DND-41 (cell line): ENCODE measurements around the gene ACTR1A.

ENCODE experiments used
- ATAC-seq: fragments of 200-7000 bp; cut with Tn5 transposase; 3 replicates; pipeline ENCODE4 v1.9.1; 2021; ENCODE audit warnings: low read depth; ENCODE audit not compliant: insufficient read depth
- DNase-seq: peaks from one replicate; pipeline ENCODE4 v3.0.0-alpha.2; 2020
- H2AFZ ChIP-seq: 2 replicates; pipeline ENCODE4 v1.6.0; 2012; ENCODE audit warnings: low read depth, low read length
- H3K27ac ChIP-seq: 2 replicates; pipeline ENCODE4 v1.5.1; 2012; ENCODE audit warnings: low read length, inconsistent platforms
- H3K27me3 ChIP-seq: fragments of 200-600 bp; sonication (generic); 2 replicates; pipeline ENCODE4 v1.6.0; 2012; ENCODE audit warnings: low read length, mild to moderate bottlenecking, inconsistent platforms; ENCODE audit not compliant: insufficient read depth, poor library complexity
- H3K36me3 ChIP-seq: 2 replicates; pipeline ENCODE4 v1.5.1; 2012; ENCODE audit warnings: low read length, inconsistent platforms; ENCODE audit not compliant: insufficient read depth
- H3K4me1 ChIP-seq: 2 replicates; pipeline ENCODE4 v1.5.1; 2012; ENCODE audit warnings: mild to moderate bottlenecking, low read length; ENCODE audit not compliant: insufficient read depth
- H3K4me2 ChIP-seq: 2 replicates; pipeline ENCODE4 v1.6.0; 2012; ENCODE audit warnings: mild to moderate bottlenecking, moderate library complexity, low read length, inconsistent platforms; ENCODE audit not compliant: insufficient read depth
- H3K4me3 ChIP-seq, 2 experiments: fragments of 200-600 bp in 1 of 2; shearing (Covaris generic) in 1 of 2; 2 replicates each; pipeline ENCODE4 v1.5.1; 2012 to 2016; ENCODE audit warnings: inconsistent platforms in 2 of 2, low read length in 2 of 2, mild to moderate bottlenecking in 2 of 2, low read depth in 1 of 2, moderate library complexity in 1 of 2
- H3K79me2 ChIP-seq: 2 replicates; pipeline ENCODE4 v1.6.0; 2012; ENCODE audit warnings: low read length, inconsistent platforms; ENCODE audit not compliant: insufficient read depth
- H3K9ac ChIP-seq: 2 replicates; pipeline ENCODE4 v1.6.0; 2012; ENCODE audit warnings: low read depth, mild to moderate bottlenecking, inconsistent platforms, low read length, moderate library complexity
- H3K9me3 ChIP-seq: 2 replicates; pipeline ENCODE4 v1.5.1; 2012; ENCODE audit warnings: low read length, moderate library complexity, mild to moderate bottlenecking, inconsistent platforms; ENCODE audit not compliant: insufficient read depth, severe bottlenecking
- H4K20me1 ChIP-seq: 2 replicates; pipeline ENCODE4 v1.6.0; 2012; ENCODE audit warnings: low read length; ENCODE audit not compliant: insufficient read depth
- CTCF ChIP-seq: IDR thresholded peaks from 2 replicates; pipeline ENCODE4 v1.5.1; 2012; ENCODE audit warnings: borderline replicate concordance, low read length, moderate library complexity, mild to moderate bottlenecking; ENCODE audit not compliant: poor library complexity, severe bottlenecking; ENCODE audit errors: extremely low read depth
- EZH2 ChIP-seq: IDR thresholded peaks from 3 replicates; pipeline ENCODE4 v1.6.1; 2012; ENCODE audit warnings: borderline replicate concordance, low read depth, mild to moderate bottlenecking, moderate library complexity, low read length, inconsistent platforms; ENCODE audit not compliant: severe bottlenecking

ACTR1A gene

GRCh38 chr10:102499356-102499755 lies 3.2 kb downstream of the ACTR1A start:
- peaks cover 27% of the 10 kb centered on the region; the same call in 1 of the 2 replicates for H3K36me3 ChIP-seq
- no peaks in the 10 kb centered on the region for H3K9me3 ChIP-seq
- 0 out of 2 replicates have a peak overlapping the region, but pooled peaks have one; percentile 14 for H3K9ac ChIP-seq
- no peak for DNase-seq
- no peak for ATAC-seq
- peaks cover 65% of the 10 kb centered on the region for H4K20me1 ChIP-seq
- H2AFZ ChIP-seq = no peak overlapping the region
- H3K4me3 ChIP-seq = no peak overlapping the region
- TF ChIP-seq CTCF (no peak), EZH2 (no peak)
- H3K79me2 ChIP-seq = peaks cover 83% of the 10 kb centered on the region
- no peaks in the 10 kb centered on the region for H3K27me3 ChIP-seq
- no peak overlapping the region for H3K27ac ChIP-seq
- peaks cover 28% of the 10 kb centered on the region for H3K4me1 ChIP-seq
- H3K4me2 ChIP-seq = peak overlapping the region; percentile 12; the same call in 1 of the 2 replicates

- no peak for DNase-seq
- H3K4me1 ChIP-seq = peaks cover 19% of the 10 kb centered on the region
- H3K9me3 ChIP-seq = no peaks in the 10 kb centered on the region
- peaks cover 41% of the 10 kb centered on the region for H3K36me3 ChIP-seq
- no peak overlapping the region for H3K9ac ChIP-seq
- peaks cover 96% of the 10 kb centered on the region for H3K79me2 ChIP-seq
- TF ChIP-seq EZH2 (no peak), CTCF (no peak)
- no peaks in the 10 kb centered on the region for H3K27me3 ChIP-seq
- no peak overlapping the region for H3K4me3 ChIP-seq
- peaks cover 80% of the 10 kb centered on the region for H4K20me1 ChIP-seq
- no peak overlapping the region for H3K27ac ChIP-seq
- H2AFZ ChIP-seq = no peak overlapping the region
- no peak for ATAC-seq
- no peak overlapping the region for H3K4me2 ChIP-seq
Observed at GRCh38 chr10:102497545-102497944, 5.0 kb downstream of the ACTR1A start.

GRCh38 chr10:102493771-102494170 lies 8.7 kb downstream of the ACTR1A start:
- Histone ChIP-seq H3K36me3 (peaks cover 54% of the 10 kb centered on the region), H3K9ac (no peak overlapping the region), H3K4me3 (no peak overlapping the region), H2AFZ (no peak overlapping the region), H3K27ac (no peak overlapping the region), H4K20me1 (peaks cover 66% of the 10 kb centered on the region), H3K27me3 (no peaks in the 10 kb centered on the region), H3K4me1 (no peaks in the 10 kb centered on the region), H3K79me2 (peaks cover 81% of the 10 kb centered on the region), H3K4me2 (no peak overlapping the region), H3K9me3 (no peaks in the 10 kb centered on the region)
- no peak for DNase-seq
- ATAC-seq = no peak
- no peak for TF ChIP-seq CTCF
- no peak for TF ChIP-seq EZH2

GRCh38 chr10:102492983-102493382 lies 9.5 kb downstream of the ACTR1A start:
- Histone ChIP-seq H3K4me3 (no peak overlapping the region), H3K36me3 (peaks cover 57% of the 10 kb centered on the region), H3K4me1 (no peaks in the 10 kb centered on the region), H3K27ac (no peak overlapping the region; the same call in 1 of the 2 replicates), H3K27me3 (no peaks in the 10 kb centered on the region), H2AFZ (no peak overlapping the region), H4K20me1 (peaks cover 62% of the 10 kb centered on the region), H3K4me2 (no peak overlapping the region), H3K9me3 (no peaks in the 10 kb centered on the region), H3K79me2 (peaks cover 74% of the 10 kb centered on the region), H3K9ac (no peak overlapping the region)
- ATAC-seq (no peak), DNase-seq (no peak)
- no peak for TF ChIP-seq EZH2
- TF ChIP-seq CTCF = no peak
